SK-N-MC (cell line): Measurements from ENCODE around the gene SMAD4.

ENCODE experiments used
- EZH2 ChIP-seq: fragments of 200-600 bp; sonication (generic); IDR thresholded peaks from one replicate; pipeline ENCODE4 v1.6.1; 2017; ENCODE audit warnings: antibody characterized with exemption
- FOXP2 ChIP-seq: optimal IDR thresholded peaks from 2 replicates; pipeline ENCODE3; 2011; ENCODE audit warnings: mild to moderate bottlenecking, moderate library complexity; ENCODE audit not compliant: insufficient read depth; ENCODE audit errors: extremely low read length, control extremely low read depth
- POLR2AphosphoS5 ChIP-seq: IDR thresholded peaks from 2 replicates; pipeline ENCODE4 v1.6.1; 2012; ENCODE audit warnings: mild to moderate bottlenecking, low read depth, low read length, borderline replicate concordance

GRCh38 chr18:51029694-51030536, at the start of gene SMAD4:
- TF ChIP-seq EZH2: no peak
- TF ChIP-seq POLR2AphosphoS5: peak; percentile 96
- TF ChIP-seq FOXP2: no peak
